Cardiac fibroblast (primary cell): ENCODE data around the gene IKZF1.

Source experiments
- DNase-seq, 2 donors: peaks; one replicate each; pipeline versions ENCODE4 v3.0.0 to v3.0.0-alpha.2; 2010; ENCODE audit warnings: low read depth in 2 of 2
- H3K4me3 ChIP-seq, 2 donors: replicated peaks in 1 of 2; 1 replicate in 1 of 2; 2 replicates in 1 of 2; pipeline ENCODE4 v1.5.1; 2011; ENCODE audit warnings: low read depth in 2 of 2, low read length in 2 of 2, mild to moderate bottlenecking in 2 of 2, moderate library complexity in 1 of 2
- CTCF ChIP-seq: IDR thresholded peaks from one replicate; pipeline ENCODE4 v1.5.1; 2011; ENCODE audit warnings: low read depth, mild to moderate bottlenecking, low read length, inconsistent platforms

IKZF1 gene

DNA sequence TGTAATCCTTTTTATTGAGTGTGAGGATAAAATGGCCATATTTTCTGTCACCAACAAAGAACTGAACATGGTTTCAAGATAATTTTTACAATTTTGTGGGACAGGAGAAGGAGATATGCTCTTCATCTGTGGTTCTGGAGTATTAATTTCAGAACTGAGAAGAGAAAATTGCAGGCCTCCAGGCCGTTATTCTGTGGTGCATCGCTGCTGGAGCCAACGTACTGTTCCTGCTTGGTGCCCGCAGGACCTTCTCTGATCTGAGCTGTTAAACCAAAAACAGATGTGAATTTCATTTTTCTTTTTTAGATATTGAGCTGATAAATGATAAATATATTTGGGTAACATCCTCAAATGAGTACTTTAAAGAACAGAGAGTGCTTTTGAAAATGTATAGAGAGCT lies 63.9 kb downstream of the IKZF1 start:
- DNase-seq, result no peak
- no peak overlapping the region for H3K4me3 ChIP-seq
- no peak for TF ChIP-seq CTCF

- DNase-seq, result peak; percentile 5 to 29
- peak; percentile 39 for TF ChIP-seq CTCF
- H3K4me3 ChIP-seq, result no peak overlapping the region
Observed at GRCh38 chr7:50369143-50370026, 64.9 kb downstream of the IKZF1 start.

- H3K4me3 ChIP-seq, result no peak overlapping the region
- DNase-seq, result no peak
- no peak for TF ChIP-seq CTCF
Observed at GRCh38 chr7:50370884-50371283, 66.4 kb downstream of the IKZF1 start.

- no peak overlapping the region for H3K4me3 ChIP-seq
- TF ChIP-seq CTCF, result no peak
- no peak for DNase-seq
Observed at GRCh38 chr7:50371551-50372021, 67.1 kb downstream of the IKZF1 start.

GRCh38 chr7:50372923-50373322 lies 68.4 kb downstream of the IKZF1 start:
- no peak for TF ChIP-seq CTCF
- DNase-seq, result no peak
- no peak overlapping the region for H3K4me3 ChIP-seq

DNA sequence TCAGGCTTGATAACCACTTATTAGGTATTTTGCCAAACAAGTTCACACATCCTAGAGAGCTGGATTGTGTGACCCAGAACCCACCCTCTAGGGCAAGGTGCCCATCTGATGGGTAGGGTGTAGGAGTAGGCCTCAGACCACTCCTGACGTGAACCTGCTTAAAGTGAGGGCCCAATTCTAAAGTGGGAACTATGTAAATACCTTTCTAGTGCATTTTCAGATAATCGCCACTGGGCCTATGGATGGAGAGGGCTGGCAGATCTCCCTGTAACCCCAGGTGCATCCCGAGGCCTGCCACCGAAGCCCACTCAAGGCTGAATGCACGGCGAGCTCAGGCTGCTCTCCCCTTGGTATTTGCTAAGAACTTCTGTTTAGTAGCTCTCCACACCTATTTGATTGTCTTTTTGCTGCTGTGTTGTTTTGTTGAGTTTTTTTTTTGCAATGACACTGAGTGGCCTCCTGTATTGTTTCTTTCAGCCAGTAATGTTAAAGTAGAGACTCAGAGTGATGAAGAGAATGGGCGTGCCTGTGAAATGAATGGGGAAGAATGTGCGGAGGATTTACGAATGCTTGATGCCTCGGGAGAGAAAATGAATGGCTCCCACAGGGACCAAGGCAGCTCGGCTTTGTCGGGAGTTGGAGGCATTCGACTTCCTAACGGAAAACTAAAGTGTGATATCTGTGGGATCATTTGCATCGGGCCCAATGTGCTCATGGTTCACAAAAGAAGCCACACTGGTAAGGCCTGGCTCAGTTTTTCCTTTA lies 71.7 kb downstream of the IKZF1 start:
- TF ChIP-seq CTCF, result no peak
- DNase-seq, result no peak
- no peak overlapping the region for H3K4me3 ChIP-seq
